Bronchial epithelial cell (primary cell): ENCODE results near the gene GSTM4. TPM values are rescaled to one million over a fixed set of nuclear protein-coding genes. Genes with fewer than 3 reads are reported as not detected.

ENCODE experiments used
- total RNA-seq: library from RNA; depleted of rRNA; stranded (reverse); fragments of >200 nt; gene quantifications from 2 replicates; pipeline ENCODE4 v1.2.1, GENCODE V29; 2014

Gene GSTM4
- total RNA-seq, 1 donor from 2014 or later: 0.53 TPM

Other genes with a start within 250 kb of the GSTM4 start
- gene PSMA5, start 229.7 kb upstream of the GSTM4 start, total RNA-seq: 31.0 and 42.9 TPM in 2 replicates
- gene SYPL2, start 189.6 kb upstream of the GSTM4 start, total RNA-seq: not detected in 2 replicates
- gene ATXN7L2, start 172.2 kb upstream of the GSTM4 start, total RNA-seq: 0.64 and 1.3 TPM in 2 replicates
- gene CYB561D1, start 162.0 kb upstream of the GSTM4 start, total RNA-seq: 5.0 and 8.1 TPM in 2 replicates
- gene AMIGO1, start 146.4 kb upstream of the GSTM4 start, total RNA-seq: 0.13 and 0.26 TPM in 2 replicates
- gene GPR61, start 116.2 kb upstream of the GSTM4 start, total RNA-seq: not detected in 2 replicates
- gene GNAI3, start 107.5 kb upstream of the GSTM4 start, total RNA-seq: 18.7 and 21.6 TPM in 2 replicates
- gene GNAT2, start 36.5 kb upstream of the GSTM4 start, total RNA-seq: 0.26 TPM in 1 of 2 replicates, not detected in the other
- gene AMPD2, start 36.3 kb upstream of the GSTM4 start, total RNA-seq: 14.8 and 21.9 TPM in 2 replicates
- gene GSTM2, start 12.0 kb downstream of the GSTM4 start, total RNA-seq: 0.26 TPM in 2 replicates
- 0.90 and 2.6 TPM in 2 replicates for gene GSTM1, start 31.7 kb downstream of the GSTM4 start, total RNA-seq
- gene GSTM5, start 56.2 kb downstream of the GSTM4 start, total RNA-seq: not detected in 2 replicates
- 4.7 TPM in 2 replicates for gene GSTM3, start 84.9 kb downstream of the GSTM4 start, total RNA-seq
- gene EPS8L3, start 107.8 kb downstream of the GSTM4 start, total RNA-seq: not detected in 2 replicates